SU-DHL-6 (cell line): ENCODE results near the gene XPO6.

Experiments used
- H2AFZ ChIP-seq: fragments of 200-600 bp; sonication (generic); 2 replicates; pipeline ENCODE4 v1.6.1; 2014; ENCODE audit warnings: low read depth, mild to moderate bottlenecking, moderate library complexity, mixed read lengths, antibody characterized with exemption, low read length; ENCODE audit not compliant: severe bottlenecking
- H3F3A ChIP-seq: fragments of 200-600 bp; shearing (Covaris generic); 2 replicates; pipeline ENCODE4 v1.6.0; 2016; ENCODE audit warnings: antibody characterized with exemption, mild to moderate bottlenecking; ENCODE audit not compliant: insufficient read depth
- H3K27ac ChIP-seq: fragments of 200-600 bp; sonication (generic); 2 replicates; pipeline ENCODE4 v1.5.1; 2016; ENCODE audit warnings: low read depth, mild to moderate bottlenecking, low read length, moderate library complexity, mixed read lengths
- H3K27me3 ChIP-seq: fragments of 200-600 bp; sonication (generic), shearing (Covaris generic); 2 replicates; pipeline ENCODE4 v1.6.0; 2014; ENCODE audit warnings: mild to moderate bottlenecking, low read length
- H3K36me3 ChIP-seq: fragments of 200-600 bp; sonication (generic); 2 replicates; pipeline ENCODE4 v1.6.1; 2014; ENCODE audit warnings: mild to moderate bottlenecking, low read length, mixed read lengths
- H3K4me2 ChIP-seq: fragments of 300-600, 200-600 bp; shearing (Covaris generic), sonication (generic); 2 replicates; pipeline ENCODE4 v1.6.0; 2014; ENCODE audit warnings: low read length, low read depth, mild to moderate bottlenecking; ENCODE audit not compliant: poor library complexity, severe bottlenecking
- H3K4me3 ChIP-seq: fragments of 200-600 bp; sonication (generic); 2 replicates; pipeline ENCODE4 v1.5.1; 2014; ENCODE audit warnings: antibody characterized with exemption, low read length, mild to moderate bottlenecking, mixed read lengths; ENCODE audit not compliant: insufficient read depth, poor library complexity, severe bottlenecking
- H3K79me2 ChIP-seq: fragments of 200-600 bp; sonication (generic); 2 replicates; pipeline ENCODE4 v1.6.1; 2014; ENCODE audit warnings: mild to moderate bottlenecking, low read length, moderate library complexity; ENCODE audit not compliant: insufficient read depth
- H3K9ac ChIP-seq: fragments of 200-600 bp; sonication (generic); 2 replicates; pipeline ENCODE4 v1.7.0; 2014; ENCODE audit warnings: mild to moderate bottlenecking, low read length
- H3K9me2 ChIP-seq: fragments of 200-600 bp; sonication (generic); replicated peaks from 2 replicates; pipeline ENCODE4 v1.6.1; 2014; ENCODE audit warnings: low read length; ENCODE audit not compliant: insufficient read depth
- H3K9me3 ChIP-seq: fragments of 200-600 bp; sonication (generic); 2 replicates; pipeline ENCODE4 v1.6.1; 2014; ENCODE audit warnings: low read length, mixed read lengths; ENCODE audit not compliant: insufficient read depth
- H4K20me1 ChIP-seq: fragments of 200-600 bp; sonication (generic); 2 replicates; pipeline ENCODE4 v1.6.1; 2014; ENCODE audit warnings: low read depth, mild to moderate bottlenecking, antibody characterized with exemption, low read length, moderate library complexity, mixed read lengths
- CTCF ChIP-seq: fragments of 200-600 bp; sonication (generic); IDR thresholded peaks from one replicate; pipeline ENCODE4 v1.5.1; 2017; ENCODE audit warnings: antibody characterized with exemption, mild to moderate bottlenecking, low read length, moderate library complexity; ENCODE audit not compliant: insufficient read depth, poor library complexity, severe bottlenecking
- EZH2phosphoT487 ChIP-seq: fragments of 200-600 bp; sonication (generic), shearing (Covaris generic); conservative IDR thresholded peaks from 2 replicates; pipeline ENCODE4 v1.6.1; 2018; ENCODE audit warnings: mild to moderate bottlenecking, antibody characterized with exemption, low read length, moderate library complexity, mixed read lengths

Gene XPO6, protein sequence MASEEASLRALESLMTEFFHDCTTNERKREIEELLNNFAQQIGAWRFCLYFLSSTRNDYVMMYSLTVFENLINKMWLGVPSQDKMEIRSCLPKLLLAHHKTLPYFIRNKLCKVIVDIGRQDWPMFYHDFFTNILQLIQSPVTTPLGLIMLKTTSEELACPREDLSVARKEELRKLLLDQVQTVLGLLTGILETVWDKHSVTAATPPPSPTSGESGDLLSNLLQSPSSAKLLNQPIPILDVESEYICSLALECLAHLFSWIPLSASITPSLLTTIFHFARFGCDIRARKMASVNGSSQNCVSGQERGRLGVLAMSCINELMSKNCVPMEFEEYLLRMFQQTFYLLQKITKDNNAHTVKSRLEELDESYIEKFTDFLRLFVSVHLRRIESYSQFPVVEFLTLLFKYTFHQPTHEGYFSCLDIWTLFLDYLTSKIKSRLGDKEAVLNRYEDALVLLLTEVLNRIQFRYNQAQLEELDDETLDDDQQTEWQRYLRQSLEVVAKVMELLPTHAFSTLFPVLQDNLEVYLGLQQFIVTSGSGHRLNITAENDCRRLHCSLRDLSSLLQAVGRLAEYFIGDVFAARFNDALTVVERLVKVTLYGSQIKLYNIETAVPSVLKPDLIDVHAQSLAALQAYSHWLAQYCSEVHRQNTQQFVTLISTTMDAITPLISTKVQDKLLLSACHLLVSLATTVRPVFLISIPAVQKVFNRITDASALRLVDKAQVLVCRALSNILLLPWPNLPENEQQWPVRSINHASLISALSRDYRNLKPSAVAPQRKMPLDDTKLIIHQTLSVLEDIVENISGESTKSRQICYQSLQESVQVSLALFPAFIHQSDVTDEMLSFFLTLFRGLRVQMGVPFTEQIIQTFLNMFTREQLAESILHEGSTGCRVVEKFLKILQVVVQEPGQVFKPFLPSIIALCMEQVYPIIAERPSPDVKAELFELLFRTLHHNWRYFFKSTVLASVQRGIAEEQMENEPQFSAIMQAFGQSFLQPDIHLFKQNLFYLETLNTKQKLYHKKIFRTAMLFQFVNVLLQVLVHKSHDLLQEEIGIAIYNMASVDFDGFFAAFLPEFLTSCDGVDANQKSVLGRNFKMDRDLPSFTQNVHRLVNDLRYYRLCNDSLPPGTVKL

DNA sequence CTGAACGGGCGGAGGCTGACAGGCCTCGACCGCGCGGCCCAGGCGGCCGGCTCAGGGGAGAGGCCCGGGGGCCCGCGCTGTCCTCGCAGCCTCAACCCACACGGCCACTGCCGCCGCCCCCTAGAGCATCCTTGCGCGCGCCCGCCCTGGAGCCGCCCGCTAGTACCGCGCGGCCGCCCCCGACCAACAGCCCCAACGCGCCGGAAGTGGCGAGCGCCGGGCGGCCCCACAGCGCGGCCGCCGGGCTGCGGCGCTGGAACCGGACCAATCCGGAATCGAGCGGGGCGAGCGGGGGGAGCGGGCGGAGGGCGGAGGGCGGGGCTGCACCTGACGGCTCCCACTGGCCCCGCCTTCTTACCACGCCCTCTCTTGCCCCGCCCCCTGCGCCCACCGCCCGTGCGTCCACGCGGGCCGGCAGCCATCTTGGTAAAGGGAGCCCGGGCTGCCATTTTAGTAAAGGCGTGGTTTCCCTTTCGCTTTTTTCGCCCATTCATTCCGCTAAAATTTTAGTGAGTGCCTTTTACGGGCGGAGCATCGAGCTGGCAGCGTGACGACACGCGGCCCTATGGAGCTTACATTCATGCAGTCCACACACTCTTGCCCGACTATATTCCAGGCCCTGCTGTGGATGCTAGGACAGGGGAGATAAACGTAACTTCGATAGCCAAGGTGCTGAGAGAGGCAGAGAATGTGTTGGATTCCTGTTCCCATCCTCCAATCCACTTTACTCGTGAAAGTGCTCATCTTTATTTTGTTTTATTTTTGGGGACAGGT is at the start of gene XPO6:
TSS of gene XPO6 (minus strand) at position 208 of the 774 bp plus-strand sequence. CDS start 597 bp downstream, outside the sequence.
- Histone ChIP-seq H3F3A (no peaks in the 10 kb centered on the region), H3K27ac (peak within 1 kb of the TSS; percentile 55), H3K9me2 (no peaks in the 10 kb centered on the region), H3K4me2 (peak within 1 kb of the TSS; percentile 71), H3K27me3 (no peaks in the 10 kb centered on the region), H3K36me3 (peaks cover 5% of the 10 kb centered on the region; the same call in 1 of the 2 replicates), H3K4me3 (peak within 1 kb of the TSS; percentile 64), H3K9ac (peak within 1 kb of the TSS; percentile 87), H3K79me2 (peaks cover 45% of the 10 kb centered on the region), H3K9me3 (no peaks in the 10 kb centered on the region), H2AFZ (peak within 1 kb of the TSS; percentile 96), H4K20me1 (no peaks in the 10 kb centered on the region)
- TF ChIP-seq CTCF = no peak
- no peak for TF ChIP-seq EZH2phosphoT487

DNA sequence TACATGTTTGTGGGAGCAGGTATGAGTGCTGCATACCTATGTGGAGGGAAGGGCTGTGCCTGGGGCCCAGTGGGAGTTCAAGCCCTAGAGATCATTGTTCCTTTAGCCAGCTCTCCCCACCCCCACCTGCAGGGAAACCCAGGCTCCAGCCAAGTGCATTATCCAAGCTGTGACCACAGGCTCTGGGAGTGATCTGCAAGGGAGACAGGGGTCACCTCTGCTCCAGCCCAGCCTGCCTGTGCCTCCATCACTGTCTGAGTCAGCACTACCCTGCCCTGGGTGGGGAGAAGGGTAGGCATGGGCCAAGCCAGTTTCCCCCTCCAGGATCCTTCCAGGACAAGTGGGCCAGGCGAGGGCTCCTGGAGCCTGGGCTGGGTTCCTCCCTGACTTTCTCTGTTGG is 48.4 kb upstream of the XPO6 start:
- H3K4me3 ChIP-seq = no peak overlapping the region
- H3K27ac ChIP-seq = no peak overlapping the region
- H3K9me2 ChIP-seq = no peaks in the 10 kb centered on the region
- no peaks in the 10 kb centered on the region for H3K9me3 ChIP-seq
- H3F3A ChIP-seq = no peaks in the 10 kb centered on the region
- no peak overlapping the region for H3K9ac ChIP-seq
- no peak for TF ChIP-seq EZH2phosphoT487
- TF ChIP-seq CTCF = no peak
- no peaks in the 10 kb centered on the region for H3K36me3 ChIP-seq
- H4K20me1 ChIP-seq = no peaks in the 10 kb centered on the region
- no peak overlapping the region for H2AFZ ChIP-seq
- no peak overlapping the region for H3K4me2 ChIP-seq
- H3K79me2 ChIP-seq = no peaks in the 10 kb centered on the region
- H3K27me3 ChIP-seq = no peaks in the 10 kb centered on the region

GRCh38 chr16:28259781-28260150 is 48.0 kb upstream of the XPO6 start:
- Histone ChIP-seq H3K27me3 (no peaks in the 10 kb centered on the region), H3K9me3 (no peaks in the 10 kb centered on the region), H3K79me2 (no peaks in the 10 kb centered on the region), H2AFZ (no peak overlapping the region), H3K27ac (no peak overlapping the region), H3K9ac (no peak overlapping the region), H3K36me3 (no peaks in the 10 kb centered on the region), H3K9me2 (no peaks in the 10 kb centered on the region), H3K4me3 (no peak overlapping the region), H4K20me1 (no peaks in the 10 kb centered on the region), H3F3A (no peaks in the 10 kb centered on the region), H3K4me2 (no peak overlapping the region)
- no peak for TF ChIP-seq EZH2phosphoT487
- TF ChIP-seq CTCF = no peak
